ENCODE results near the gene ZDHHC8. TPM values are rescaled to one million over a fixed set of nuclear protein-coding genes. Genes with fewer than 3 reads are reported as not detected.

The ZDHHC8 gene
- total and polyA plus RNA-seq, 9 donors: 13.7 to 52.8 (median 41.5) TPM

DNA sequence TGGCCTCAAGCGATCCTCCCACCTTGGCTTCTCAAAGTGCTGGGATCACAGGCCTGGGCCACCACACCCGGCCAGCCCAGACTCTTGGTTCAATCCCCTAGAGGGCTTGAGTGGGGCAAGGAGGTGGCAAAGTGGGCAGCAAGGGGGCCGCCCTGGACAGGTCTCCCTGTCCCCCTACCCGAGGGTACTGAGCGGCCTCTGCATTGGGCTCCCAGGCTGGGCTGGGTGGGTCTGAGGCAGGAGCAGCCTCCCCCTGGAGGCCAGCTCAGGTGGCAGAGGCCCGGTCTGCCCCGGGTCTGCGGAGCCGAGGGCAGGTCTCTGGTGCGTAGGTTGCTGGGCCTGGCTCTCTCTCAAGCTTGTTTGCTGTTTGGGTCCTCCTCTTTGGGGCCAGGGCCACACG lies 41.6 kb downstream of the ZDHHC8 start:
- H3K27me3 ChIP-seq (ENCODE audit: control insufficient read depth, insufficient read depth, low read length): peaks cover 3% of the 10 kb centered on the region
- no peak overlapping the region for H3K27ac ChIP-seq (ENCODE audit: low read length)
- 77% methylated on average over 7 of the region's 11 CpGs for WGBS (ENCODE audit: insufficient coverage)
- no peaks in the 10 kb centered on the region for H3K36me3 ChIP-seq (ENCODE audit: control insufficient read depth, insufficient read depth, low read length)
- DNase-seq: no peak
- no peak overlapping the region for H3K4me3 ChIP-seq (ENCODE audit: low read length)
- peaks cover 11% of the 10 kb centered on the region for H3K4me1 ChIP-seq (ENCODE audit: control insufficient read depth, insufficient read depth, low read length)
- H3K9me3 ChIP-seq (replicated peaks; ENCODE audit: control insufficient read depth, low read depth, low read length): no peaks in the 10 kb centered on the region

GRCh38 chr22:20173772-20174171 lies 42.2 kb downstream of the ZDHHC8 start:
- H3K9me3 ChIP-seq (replicated peaks; ENCODE audit: control insufficient read depth, low read depth, low read length): no peaks in the 10 kb centered on the region
- 64% methylated on average over 8 of the region's 10 CpGs for WGBS (ENCODE audit: insufficient coverage)

GRCh38 chr22:20174785-20175596 lies 43.4 kb downstream of the ZDHHC8 start:
- DNase-seq: peak; percentile 35
- Histone ChIP-seq H3K27me3 (ENCODE audit: control insufficient read depth, insufficient read depth, low read length) (peaks cover 3% of the 10 kb centered on the region), H3K9me3 (replicated peaks; ENCODE audit: control insufficient read depth, low read depth, low read length) (no peaks in the 10 kb centered on the region), H3K36me3 (ENCODE audit: control insufficient read depth, insufficient read depth, low read length) (no peaks in the 10 kb centered on the region), H3K4me1 (ENCODE audit: control insufficient read depth, insufficient read depth, low read length) (peaks cover 11% of the 10 kb centered on the region), H3K4me3 (ENCODE audit: low read length) (no peak overlapping the region), H3K27ac (ENCODE audit: low read length) (no peak overlapping the region)
- 66% methylated on average over 17 of the region's 19 CpGs for WGBS (ENCODE audit: insufficient coverage)

More at GRCh38 chr22:20173772-20174171, 42.2 kb downstream of the ZDHHC8 start:
- peaks cover 3% of the 10 kb centered on the region for H3K27me3 ChIP-seq (ENCODE audit: control insufficient read depth, insufficient read depth, low read length)
- no peak overlapping the region for H3K27ac ChIP-seq (ENCODE audit: low read length)
- no peaks in the 10 kb centered on the region for H3K36me3 ChIP-seq (ENCODE audit: control insufficient read depth, insufficient read depth, low read length)
- no peak overlapping the region for H3K4me3 ChIP-seq (ENCODE audit: low read length)
- no peak for DNase-seq
- peaks cover 11% of the 10 kb centered on the region for H3K4me1 ChIP-seq (ENCODE audit: control insufficient read depth, insufficient read depth, low read length)

DNA sequence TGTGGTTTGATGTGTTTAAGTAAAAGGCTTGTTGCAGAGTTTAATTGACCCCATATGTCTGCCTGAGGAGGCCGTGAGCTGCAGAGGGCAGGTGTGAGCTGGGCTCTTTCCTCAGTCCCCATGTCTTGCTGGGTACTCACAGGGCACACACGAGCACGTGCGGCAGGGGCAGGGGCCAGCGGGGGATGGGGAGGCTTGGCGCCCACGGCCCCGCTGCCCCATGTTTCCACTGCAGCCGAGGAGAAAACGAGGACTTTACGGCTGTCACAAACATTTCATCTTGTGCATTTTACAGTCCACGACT lies 43.9 kb downstream of the ZDHHC8 start:
- no peak for DNase-seq
- no peak overlapping the region for H3K4me3 ChIP-seq (ENCODE audit: low read length)
- no peaks in the 10 kb centered on the region for H3K36me3 ChIP-seq (ENCODE audit: control insufficient read depth, insufficient read depth, low read length)
- H3K4me1 ChIP-seq (ENCODE audit: control insufficient read depth, insufficient read depth, low read length): peaks cover 11% of the 10 kb centered on the region
- 22% methylated on average over 4 of the region's 12 CpGs for WGBS (ENCODE audit: insufficient coverage)
- H3K9me3 ChIP-seq (replicated peaks; ENCODE audit: control insufficient read depth, low read depth, low read length): no peaks in the 10 kb centered on the region
- no peak overlapping the region for H3K27ac ChIP-seq (ENCODE audit: low read length)
- peaks cover 3% of the 10 kb centered on the region for H3K27me3 ChIP-seq (ENCODE audit: control insufficient read depth, insufficient read depth, low read length)

- no peak overlapping the region for H3K27ac ChIP-seq (ENCODE audit: low read length)
- DNase-seq: no peak
- H3K27me3 ChIP-seq (ENCODE audit: control insufficient read depth, insufficient read depth, low read length): peaks cover 3% of the 10 kb centered on the region
- H3K36me3 ChIP-seq (ENCODE audit: control insufficient read depth, insufficient read depth, low read length): no peaks in the 10 kb centered on the region
- no peaks in the 10 kb centered on the region for H3K9me3 ChIP-seq (replicated peaks; ENCODE audit: control insufficient read depth, low read depth, low read length)
- peaks cover 21% of the 10 kb centered on the region for H3K4me1 ChIP-seq (ENCODE audit: control insufficient read depth, insufficient read depth, low read length)
- no peak overlapping the region for H3K4me3 ChIP-seq (ENCODE audit: low read length)
- WGBS (ENCODE audit: insufficient coverage): 61% methylated on average over 15 of the region's 17 CpGs
These were observed 44.9 kb downstream of the ZDHHC8 start for GRCh38 chr22:20176421-20177085.

DNA sequence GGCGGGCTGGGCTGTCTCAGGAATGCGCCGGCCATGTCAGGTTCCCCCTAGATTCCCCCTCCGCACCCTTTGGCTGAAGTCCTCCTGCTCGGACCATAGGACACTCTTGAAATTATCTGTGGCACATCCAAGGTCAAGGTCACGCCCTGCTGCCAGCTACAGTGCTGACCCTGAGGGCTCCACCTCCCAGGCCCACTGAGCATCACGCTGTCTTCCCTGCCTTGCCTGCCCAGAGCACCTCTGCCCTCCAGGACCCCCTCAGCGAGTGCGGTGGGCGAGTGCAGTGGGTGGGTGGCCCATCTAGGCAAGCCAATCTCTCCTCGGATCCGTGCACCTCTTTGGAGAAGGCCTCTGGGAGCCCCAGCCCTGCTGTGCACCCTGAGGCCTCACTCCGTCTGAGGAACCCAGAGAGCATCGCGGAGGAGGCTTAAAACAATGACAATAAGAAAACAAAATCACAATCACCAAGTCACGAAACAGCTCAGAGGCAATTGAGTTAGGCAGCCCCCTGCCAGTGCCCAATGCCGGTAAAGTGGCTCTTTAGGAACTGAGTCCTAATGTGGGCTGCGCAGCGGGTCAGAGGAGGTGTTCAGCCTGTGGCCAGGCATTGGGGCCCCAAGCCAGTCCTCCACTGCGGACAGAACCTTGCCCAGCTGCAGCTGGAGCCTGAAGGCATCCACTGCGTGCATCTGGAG lies 45.8 kb downstream of the ZDHHC8 start:
- peaks cover 3% of the 10 kb centered on the region for H3K27me3 ChIP-seq (ENCODE audit: control insufficient read depth, insufficient read depth, low read length)
- peaks cover 24% of the 10 kb centered on the region for H3K4me1 ChIP-seq (ENCODE audit: control insufficient read depth, insufficient read depth, low read length)
- WGBS (ENCODE audit: insufficient coverage): 72% methylated on average over 18 of the region's 21 CpGs
- H3K27ac ChIP-seq (ENCODE audit: low read length): no peak overlapping the region
- no peak overlapping the region for H3K4me3 ChIP-seq (ENCODE audit: low read length)
- H3K9me3 ChIP-seq (replicated peaks; ENCODE audit: control insufficient read depth, low read depth, low read length): no peaks in the 10 kb centered on the region
- H3K36me3 ChIP-seq (ENCODE audit: control insufficient read depth, insufficient read depth, low read length): no peaks in the 10 kb centered on the region
- DNase-seq: no peak

- Histone ChIP-seq H3K36me3 (ENCODE audit: control insufficient read depth, insufficient read depth, low read length) (no peaks in the 10 kb centered on the region), H3K27me3 (ENCODE audit: control insufficient read depth, insufficient read depth, low read length) (peaks cover 3% of the 10 kb centered on the region), H3K9me3 (replicated peaks; ENCODE audit: control insufficient read depth, low read depth, low read length) (no peaks in the 10 kb centered on the region), H3K27ac (ENCODE audit: low read length) (no peak overlapping the region), H3K4me1 (ENCODE audit: control insufficient read depth, insufficient read depth, low read length) (peaks cover 24% of the 10 kb centered on the region), H3K4me3 (ENCODE audit: low read length) (no peak overlapping the region)
- no peak for DNase-seq
- 80% methylated on average over 21 of the region's 29 CpGs for WGBS (ENCODE audit: insufficient coverage)
These were observed 46.7 kb downstream of the ZDHHC8 start for GRCh38 chr22:20178075-20178914.

DNA sequence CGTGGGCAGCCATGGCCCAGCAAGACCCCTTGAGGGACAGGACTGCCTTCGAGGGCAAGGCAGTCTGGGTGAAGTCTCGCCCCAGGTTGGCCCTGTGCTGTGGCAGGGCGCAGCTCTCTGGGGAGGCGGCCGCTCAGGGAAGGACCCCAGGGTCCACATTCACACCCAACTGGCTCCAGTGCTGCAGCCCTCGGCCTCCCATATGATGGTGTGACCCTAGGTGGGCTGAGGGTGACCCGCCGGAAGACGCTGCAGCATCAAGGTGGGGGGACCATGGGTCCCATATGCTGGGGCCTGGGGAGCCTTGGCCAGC lies 47.3 kb downstream of the ZDHHC8 start:
- Histone ChIP-seq H3K4me3 (ENCODE audit: low read length) (no peak overlapping the region), H3K4me1 (ENCODE audit: control insufficient read depth, insufficient read depth, low read length) (peaks cover 24% of the 10 kb centered on the region), H3K27ac (ENCODE audit: low read length) (no peak overlapping the region), H3K36me3 (ENCODE audit: control insufficient read depth, insufficient read depth, low read length) (no peaks in the 10 kb centered on the region), H3K9me3 (replicated peaks; ENCODE audit: control insufficient read depth, low read depth, low read length) (no peaks in the 10 kb centered on the region), H3K27me3 (ENCODE audit: control insufficient read depth, insufficient read depth, low read length) (peaks cover 3% of the 10 kb centered on the region)
- WGBS (ENCODE audit: insufficient coverage): 81% methylated on average over 7 of the region's 10 CpGs
- DNase-seq: no peak

- no peaks in the 10 kb centered on the region for H3K9me3 ChIP-seq (replicated peaks; ENCODE audit: control insufficient read depth, low read depth, low read length)
- H3K36me3 ChIP-seq (ENCODE audit: control insufficient read depth, insufficient read depth, low read length): no peaks in the 10 kb centered on the region
- 91% methylated on average over 26 of the region's 27 CpGs for WGBS (ENCODE audit: insufficient coverage)
- H3K27me3 ChIP-seq (ENCODE audit: control insufficient read depth, insufficient read depth, low read length): peaks cover 3% of the 10 kb centered on the region
- peaks cover 24% of the 10 kb centered on the region for H3K4me1 ChIP-seq (ENCODE audit: control insufficient read depth, insufficient read depth, low read length)
- DNase-seq: no peak
- H3K4me3 ChIP-seq (ENCODE audit: low read length): no peak overlapping the region
- H3K27ac ChIP-seq (ENCODE audit: low read length): no peak overlapping the region
These were observed 48.0 kb downstream of the ZDHHC8 start for GRCh38 chr22:20179455-20180244.
